ENCODE data around the gene NRXN3. TPM values are rescaled to one million over a fixed set of nuclear protein-coding genes. Genes with fewer than 3 reads are reported as not detected.

Gene NRXN3
- polyA plus RNA-seq, 1 of the 3 experiments (the other 2 are of a cell fraction) = 1.6 TPM

DNA sequence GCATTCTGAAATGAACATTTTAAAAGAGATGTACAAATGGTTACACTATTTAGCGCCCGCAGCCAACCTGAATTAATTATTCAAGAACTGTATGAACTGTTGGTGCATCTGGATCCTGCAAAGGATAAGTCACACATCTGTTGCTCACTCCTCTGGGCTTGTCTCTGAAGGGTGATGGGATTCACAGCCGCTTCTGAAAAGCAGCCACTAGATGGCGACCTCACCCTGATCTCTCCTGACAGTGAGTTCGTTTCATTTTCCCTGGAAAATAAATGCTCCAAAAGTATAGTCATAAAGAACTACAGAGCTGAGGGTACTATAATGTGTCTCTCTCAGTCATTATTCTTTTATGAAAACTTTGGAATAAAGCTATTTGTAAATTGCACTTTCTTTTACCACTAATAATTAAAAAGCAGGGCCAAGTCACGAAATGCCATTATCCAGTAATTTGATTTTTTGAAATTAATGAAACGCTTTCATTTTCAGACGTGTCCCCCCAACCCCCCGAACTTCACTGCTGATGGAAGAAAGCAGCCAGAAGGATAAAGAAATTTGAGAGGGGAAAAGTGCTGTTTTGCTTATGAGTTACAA lies 789.6 kb downstream of the NRXN3 start:
- Histone ChIP-seq H3F3A (replicated peaks; ENCODE audit: insufficient read depth) (no peaks in the 10 kb centered on the region), H3K79me2 (ENCODE audit: insufficient read depth) (no peaks in the 10 kb centered on the region), H3K4me1 (ENCODE audit: control insufficient read depth in 1 of 2, insufficient read depth in 2 of 2, low read depth in 1 of 2, low read length in 1 of 2) (no peaks in the 10 kb centered on the region; a peak in 1 of 4 replicates), H3K9me3 (no peaks in the 10 kb centered on the region), H3K27ac (ENCODE audit: low read depth in 2 of 2, low read length in 1 of 2) (peak overlapping the region in 1 of 2 experiments; percentile 18; a peak in 2 of 4 replicates), H3K9me2 (no peaks in the 10 kb centered on the region), H3K9ac (peak overlapping the region; percentile 32; the same call in 1 of the 2 replicates), H3K27me3 (ENCODE audit: insufficient read depth) (no peaks in the 10 kb centered on the region), H3K4me2 (peak overlapping the region; percentile 60), H2AFZ (ENCODE audit: low read depth) (peak overlapping the region; percentile 73), H3K4me3 (ENCODE audit: low read depth in 2 of 2, low read length in 1 of 2) (peak overlapping the region; percentile 24 to 43; a peak in 3 of 4 replicates), H4K20me1 (ENCODE audit: insufficient read depth) (no peaks in the 10 kb centered on the region), H3K36me3 (replicated peaks in 1 of 2; ENCODE audit: control insufficient read depth in 1 of 2, insufficient read depth in 2 of 2, low read length in 1 of 2) (no peaks in the 10 kb centered on the region)
- WGBS (ENCODE audit: low lambda C conversion rate) = 15% methylated on average over 9 of the region's 9 CpGs
- TF ChIP-seq POLR2AphosphoS5 (IDR thresholded peaks at IDR 0.05; ENCODE audit: low read depth, low read length) = no peak
- TF ChIP-seq CTCF (IDR thresholded peaks at IDR 0.05) = peak; percentile 95
- peak; percentile 80 for TF ChIP-seq RAD21 (IDR thresholded peaks at IDR 0.05; ENCODE audit: low read length)
- no peak for TF ChIP-seq GATA2 (CRISPR knock-in tag; IDR thresholded peaks at IDR 0.05)
- peak; percentile 67 for TF ChIP-seq SMC3 (IDR thresholded peaks at IDR 0.05; ENCODE audit: low read depth, low read length)
- peak; percentile 65 for DNase-seq
- POLR2A ChIA-PET = no interaction called here
- CTCF ChIA-PET = interaction anchor here (0.6 to 3.8 kb wide), 25 partner anchors 9 to 1661 kb away, joined by 3 to 28 read pairs (median 4); no protein-coding TSS in a partner anchor

GRCh38 chr14:78967111-78967809 lies 797.1 kb downstream of the NRXN3 start:
- Histone ChIP-seq H3F3A (replicated peaks; ENCODE audit: insufficient read depth) (peaks cover 14% of the 10 kb centered on the region), H3K4me1 (ENCODE audit: control insufficient read depth in 1 of 2, insufficient read depth in 2 of 2, low read depth in 1 of 2, low read length in 1 of 2) (peaks cover 0 to 10% of the 10 kb centered on the region in 2 experiments; a peak in 3 of 4 replicates), H3K79me2 (ENCODE audit: insufficient read depth) (no peaks in the 10 kb centered on the region), H3K4me3 (ENCODE audit: low read depth in 2 of 2, low read length in 1 of 2) (no peak overlapping the region), H3K36me3 (replicated peaks in 1 of 2; ENCODE audit: control insufficient read depth in 1 of 2, insufficient read depth in 2 of 2, low read length in 1 of 2) (no peaks in the 10 kb centered on the region), H2AFZ (ENCODE audit: low read depth) (0 out of 2 replicates have a peak overlapping the region, but pooled peaks have one; percentile 33), H3K27ac (ENCODE audit: low read depth in 2 of 2, low read length in 1 of 2) (peak overlapping the region in 1 of 2 experiments; percentile 78; a peak in 2 of 4 replicates), H3K4me2 (peak overlapping the region; percentile 36; the same call in 1 of the 2 replicates), H3K9ac (peak overlapping the region; percentile 26; the same call in 1 of the 2 replicates), H3K9me2 (no peaks in the 10 kb centered on the region), H4K20me1 (ENCODE audit: insufficient read depth) (no peaks in the 10 kb centered on the region), H3K27me3 (ENCODE audit: insufficient read depth) (no peaks in the 10 kb centered on the region), H3K9me3 (no peaks in the 10 kb centered on the region)
- ChIA-PET POLR2A (no interaction called here), CTCF (interaction anchor here (1.2 to 3.8 kb wide), 3 partner anchors 7 to 577 kb away, joined by 3 to 21 read pairs (median 3); no protein-coding TSS in a partner anchor)
- 38% methylated on average over 10 of the region's 10 CpGs for WGBS (ENCODE audit: low lambda C conversion rate)
- DNase-seq = no peak
- TF ChIP-seq POLR2AphosphoS5 (IDR thresholded peaks at IDR 0.05; ENCODE audit: low read depth, low read length) = no peak
- TF ChIP-seq, protein P1, sequence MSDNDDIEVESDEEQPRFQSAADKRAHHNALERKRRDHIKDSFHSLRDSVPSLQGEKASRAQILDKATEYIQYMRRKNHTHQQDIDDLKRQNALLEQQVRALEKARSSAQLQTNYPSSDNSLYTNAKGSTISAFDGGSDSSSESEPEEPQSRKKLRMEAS (IDR thresholded peaks at IDR 0.05; ENCODE audit: low read depth) = peak; percentile 29; the same call in 1 of the 2 replicates
- no peak for TF ChIP-seq USF1 (IDR thresholded peaks at IDR 0.05; ENCODE audit: borderline replicate concordance, low read depth)
- TF ChIP-seq EZH2phosphoT487 (IDR thresholded peaks at IDR 0.05; ENCODE audit: borderline replicate concordance, low read depth) = no peak
- peak; percentile 90 for TF ChIP-seq FOXM1 (IDR thresholded peaks at IDR 0.05; ENCODE audit: low read depth)
- TF ChIP-seq, protein P2, sequence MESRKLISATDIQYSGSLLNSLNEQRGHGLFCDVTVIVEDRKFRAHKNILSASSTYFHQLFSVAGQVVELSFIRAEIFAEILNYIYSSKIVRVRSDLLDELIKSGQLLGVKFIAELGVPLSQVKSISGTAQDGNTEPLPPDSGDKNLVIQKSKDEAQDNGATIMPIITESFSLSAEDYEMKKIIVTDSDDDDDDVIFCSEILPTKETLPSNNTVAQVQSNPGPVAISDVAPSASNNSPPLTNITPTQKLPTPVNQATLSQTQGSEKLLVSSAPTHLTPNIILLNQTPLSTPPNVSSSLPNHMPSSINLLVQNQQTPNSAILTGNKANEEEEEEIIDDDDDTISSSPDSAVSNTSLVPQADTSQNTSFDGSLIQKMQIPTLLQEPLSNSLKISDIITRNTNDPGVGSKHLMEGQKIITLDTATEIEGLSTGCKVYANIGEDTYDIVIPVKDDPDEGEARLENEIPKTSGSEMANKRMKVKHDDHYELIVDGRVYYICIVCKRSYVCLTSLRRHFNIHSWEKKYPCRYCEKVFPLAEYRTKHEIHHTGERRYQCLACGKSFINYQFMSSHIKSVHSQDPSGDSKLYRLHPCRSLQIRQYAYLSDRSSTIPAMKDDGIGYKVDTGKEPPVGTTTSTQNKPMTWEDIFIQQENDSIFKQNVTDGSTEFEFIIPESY (IDR thresholded peaks at IDR 0.05; ENCODE audit: borderline replicate concordance, low read depth) = 0 out of 2 replicates have a peak, but pooled peaks have one; percentile 20
- TF ChIP-seq GATA2 (CRISPR knock-in tag; IDR thresholded peaks at IDR 0.05) = no peak
- TF ChIP-seq RFX5 (IDR thresholded peaks at IDR 0.05; ENCODE audit: low read length) = no peak
- TF ChIP-seq CHD2 (IDR thresholded peaks at IDR 0.05; ENCODE audit: low read length, partially characterized antibody) = no peak
- TF ChIP-seq, protein P3, sequence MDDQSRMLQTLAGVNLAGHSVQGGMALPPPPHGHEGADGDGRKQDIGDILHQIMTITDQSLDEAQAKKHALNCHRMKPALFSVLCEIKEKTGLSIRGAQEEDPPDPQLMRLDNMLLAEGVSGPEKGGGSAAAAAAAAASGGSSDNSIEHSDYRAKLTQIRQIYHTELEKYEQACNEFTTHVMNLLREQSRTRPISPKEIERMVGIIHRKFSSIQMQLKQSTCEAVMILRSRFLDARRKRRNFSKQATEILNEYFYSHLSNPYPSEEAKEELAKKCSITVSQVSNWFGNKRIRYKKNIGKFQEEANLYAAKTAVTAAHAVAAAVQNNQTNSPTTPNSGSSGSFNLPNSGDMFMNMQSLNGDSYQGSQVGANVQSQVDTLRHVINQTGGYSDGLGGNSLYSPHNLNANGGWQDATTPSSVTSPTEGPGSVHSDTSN (IDR thresholded peaks at IDR 0.05) = peak; percentile 84
- no peak for TF ChIP-seq RAD21 (IDR thresholded peaks at IDR 0.05; ENCODE audit: low read length)
- peak; percentile 49; the same call in 1 of the 2 replicates for TF ChIP-seq MEF2A (IDR thresholded peaks at IDR 0.05; ENCODE audit: borderline replicate concordance, low read depth)
- TF ChIP-seq NFIC (IDR thresholded peaks at IDR 0.05; ENCODE audit: borderline replicate concordance) = peak; percentile 43; the same call in 1 of the 2 replicates
- TF ChIP-seq TAF1 (IDR thresholded peaks at IDR 0.05; ENCODE audit: borderline replicate concordance, low read depth, low read length) = no peak
- TF ChIP-seq GABPA (IDR thresholded peaks at IDR 0.05; ENCODE audit: low read depth) = no peak

All from SK-N-SH (cell line).